ENCODE measurements around the gene SLC39A5.

The SLC39A5 gene

DNA sequence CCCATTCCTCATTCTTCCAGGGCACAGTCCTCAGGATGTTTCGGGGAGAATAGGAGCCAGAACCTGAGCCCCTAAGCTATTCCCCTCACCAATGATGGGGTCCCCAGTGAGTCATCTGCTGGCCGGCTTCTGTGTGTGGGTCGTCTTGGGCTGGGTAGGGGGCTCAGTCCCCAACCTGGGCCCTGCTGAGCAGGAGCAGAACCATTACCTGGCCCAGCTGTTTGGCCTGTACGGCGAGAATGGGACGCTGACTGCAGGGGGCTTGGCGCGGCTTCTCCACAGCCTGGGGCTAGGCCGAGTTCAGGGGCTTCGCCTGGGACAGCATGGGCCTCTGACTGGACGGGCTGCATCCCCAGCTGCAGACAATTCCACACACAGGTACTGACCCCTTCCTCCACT is 1.3 kb downstream of the SLC39A5 start:
- H3K27ac ChIP-seq (ENCODE audit: low read length), result no peak overlapping the region
- H3K9me2 ChIP-seq (replicated peaks; ENCODE audit: insufficient read depth, low read length), result no peaks in the 10 kb centered on the region
- no peak overlapping the region for H2AFZ ChIP-seq (ENCODE audit: low read length)
- no peaks in the 10 kb centered on the region for H3K27me3 ChIP-seq (replicated peaks; ENCODE audit: insufficient read depth, low read length)
- H3K4me1 ChIP-seq (ENCODE audit: low read length), result no peaks in the 10 kb centered on the region
- no peak overlapping the region for H3K4me2 ChIP-seq (ENCODE audit: low read depth, low read length)
- no peak overlapping the region for H3K4me3 ChIP-seq (ENCODE audit: low read length)
- TF ChIP-seq EZH2phosphoT487 (IDR thresholded peaks at IDR 0.05; ENCODE audit: low read length) (no peak), EZH2 (optimal IDR thresholded peaks at IDR 0.05; ENCODE audit: low read depth, low read length) (no peak)
- TF ChIP-seq, protein P1, sequence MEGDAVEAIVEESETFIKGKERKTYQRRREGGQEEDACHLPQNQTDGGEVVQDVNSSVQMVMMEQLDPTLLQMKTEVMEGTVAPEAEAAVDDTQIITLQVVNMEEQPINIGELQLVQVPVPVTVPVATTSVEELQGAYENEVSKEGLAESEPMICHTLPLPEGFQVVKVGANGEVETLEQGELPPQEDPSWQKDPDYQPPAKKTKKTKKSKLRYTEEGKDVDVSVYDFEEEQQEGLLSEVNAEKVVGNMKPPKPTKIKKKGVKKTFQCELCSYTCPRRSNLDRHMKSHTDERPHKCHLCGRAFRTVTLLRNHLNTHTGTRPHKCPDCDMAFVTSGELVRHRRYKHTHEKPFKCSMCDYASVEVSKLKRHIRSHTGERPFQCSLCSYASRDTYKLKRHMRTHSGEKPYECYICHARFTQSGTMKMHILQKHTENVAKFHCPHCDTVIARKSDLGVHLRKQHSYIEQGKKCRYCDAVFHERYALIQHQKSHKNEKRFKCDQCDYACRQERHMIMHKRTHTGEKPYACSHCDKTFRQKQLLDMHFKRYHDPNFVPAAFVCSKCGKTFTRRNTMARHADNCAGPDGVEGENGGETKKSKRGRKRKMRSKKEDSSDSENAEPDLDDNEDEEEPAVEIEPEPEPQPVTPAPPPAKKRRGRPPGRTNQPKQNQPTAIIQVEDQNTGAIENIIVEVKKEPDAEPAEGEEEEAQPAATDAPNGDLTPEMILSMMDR (IDR thresholded peaks at IDR 0.05; ENCODE audit: low read length), result no peak
- no peaks in the 10 kb centered on the region for H3K9me3 ChIP-seq (replicated peaks; ENCODE audit: insufficient read depth, low read length)
- H4K20me1 ChIP-seq (ENCODE audit: insufficient read depth, low read length), result no peaks in the 10 kb centered on the region
- no peaks in the 10 kb centered on the region; the same call in 1 of the 2 replicates for H3F3A ChIP-seq (ENCODE audit: insufficient read depth, low read length)
- H3K9ac ChIP-seq (ENCODE audit: low read length), result no peak overlapping the region
- H3K79me2 ChIP-seq (ENCODE audit: low read length), result no peaks in the 10 kb centered on the region
- no peak for DNase-seq
- H3K36me3 ChIP-seq (replicated peaks; ENCODE audit: insufficient read depth, low read length), result no peaks in the 10 kb centered on the region

DNA sequence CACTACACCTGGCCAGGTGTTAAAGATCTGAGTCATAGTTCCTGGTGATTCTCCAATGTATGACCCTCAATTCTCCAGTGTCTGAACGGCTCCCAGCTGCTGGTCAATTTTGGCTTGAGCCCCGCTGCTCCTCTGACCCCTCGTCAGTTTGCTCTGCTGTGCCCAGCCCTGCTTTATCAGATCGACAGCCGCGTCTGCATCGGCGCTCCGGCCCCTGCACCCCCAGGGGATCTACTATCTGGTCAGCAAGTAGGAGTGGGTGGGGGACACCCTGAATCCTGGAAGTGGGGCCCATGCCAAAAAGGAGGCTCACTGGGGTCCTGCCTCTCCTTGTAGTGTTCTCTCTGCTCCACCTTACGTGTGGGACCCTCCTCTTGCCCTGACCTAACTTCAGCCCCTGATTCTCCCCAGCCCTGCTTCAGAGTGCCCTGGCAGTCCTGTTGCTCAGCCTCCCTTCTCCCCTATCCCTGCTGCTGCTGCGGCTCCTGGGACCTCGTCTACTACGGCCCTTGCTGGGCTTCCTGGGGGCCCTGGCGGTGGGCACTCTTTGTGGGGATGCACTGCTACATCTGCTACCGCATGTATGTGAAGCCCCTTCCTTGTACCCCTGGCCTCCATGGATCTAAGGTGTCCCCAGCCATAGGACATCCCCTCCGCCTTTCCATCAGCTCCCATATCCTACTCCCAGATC is 5.0 kb downstream of the SLC39A5 start:
- Histone ChIP-seq H3K36me3 (replicated peaks; ENCODE audit: insufficient read depth, low read length) (no peaks in the 10 kb centered on the region), H3K9ac (ENCODE audit: low read length) (no peak overlapping the region), H3K4me2 (ENCODE audit: low read depth, low read length) (no peak overlapping the region), H3K4me1 (ENCODE audit: low read length) (no peaks in the 10 kb centered on the region), H3K9me3 (replicated peaks; ENCODE audit: insufficient read depth, low read length) (no peaks in the 10 kb centered on the region), H3F3A (ENCODE audit: insufficient read depth, low read length) (no peaks in the 10 kb centered on the region; the same call in 1 of the 2 replicates), H4K20me1 (ENCODE audit: insufficient read depth, low read length) (no peaks in the 10 kb centered on the region), H3K4me3 (ENCODE audit: low read length) (no peak overlapping the region), H3K27ac (ENCODE audit: low read length) (no peak overlapping the region), H2AFZ (ENCODE audit: low read length) (no peak overlapping the region), H3K9me2 (replicated peaks; ENCODE audit: insufficient read depth, low read length) (no peaks in the 10 kb centered on the region), H3K27me3 (replicated peaks; ENCODE audit: insufficient read depth, low read length) (no peaks in the 10 kb centered on the region), H3K79me2 (ENCODE audit: low read length) (no peaks in the 10 kb centered on the region)
- no peak for TF ChIP-seq EZH2phosphoT487 (IDR thresholded peaks at IDR 0.05; ENCODE audit: low read length)
- TF ChIP-seq EZH2 (optimal IDR thresholded peaks at IDR 0.05; ENCODE audit: low read depth, low read length), result no peak
- TF ChIP-seq, protein P1 (IDR thresholded peaks at IDR 0.05; ENCODE audit: low read length), result no peak
- no peak for DNase-seq

DNA sequence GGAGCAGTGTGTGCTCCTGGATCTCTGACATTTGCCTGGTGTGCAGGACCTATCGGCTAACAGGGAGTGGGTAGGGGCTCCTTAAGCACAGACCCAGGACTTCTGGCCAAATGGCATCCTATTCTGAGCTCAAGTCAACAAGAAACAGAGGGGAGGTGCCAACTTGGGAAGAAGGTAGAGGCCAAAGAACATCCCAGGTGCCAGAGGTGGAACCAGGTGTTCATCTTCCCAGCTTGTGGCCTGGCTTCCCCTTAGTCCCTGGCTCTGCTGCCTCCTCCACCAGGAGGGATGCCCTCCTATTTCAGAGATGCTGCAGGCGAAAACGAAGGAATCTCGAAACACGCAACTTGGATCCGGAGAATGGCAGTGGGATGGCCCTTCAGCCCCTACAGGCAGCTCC is 6.2 kb downstream of the SLC39A5 start:
- H3K27ac ChIP-seq (ENCODE audit: low read length), result no peak overlapping the region
- DNase-seq, result no peak
- H2AFZ ChIP-seq (ENCODE audit: low read length), result no peak overlapping the region
- H3K9ac ChIP-seq (ENCODE audit: low read length), result no peak overlapping the region
- H3K4me3 ChIP-seq (ENCODE audit: low read length), result no peak overlapping the region
- H3F3A ChIP-seq (ENCODE audit: insufficient read depth, low read length), result no peaks in the 10 kb centered on the region
- H4K20me1 ChIP-seq (ENCODE audit: insufficient read depth, low read length), result no peaks in the 10 kb centered on the region
- no peak overlapping the region for H3K4me2 ChIP-seq (ENCODE audit: low read depth, low read length)
- H3K9me3 ChIP-seq (replicated peaks; ENCODE audit: insufficient read depth, low read length), result no peaks in the 10 kb centered on the region
- TF ChIP-seq, protein P1 (IDR thresholded peaks at IDR 0.05; ENCODE audit: low read length), result no peak
- TF ChIP-seq EZH2 (optimal IDR thresholded peaks at IDR 0.05; ENCODE audit: low read depth, low read length), result no peak
- TF ChIP-seq EZH2phosphoT487 (IDR thresholded peaks at IDR 0.05; ENCODE audit: low read length), result no peak
- no peaks in the 10 kb centered on the region for H3K79me2 ChIP-seq (ENCODE audit: low read length)
- H3K4me1 ChIP-seq (ENCODE audit: low read length), result no peaks in the 10 kb centered on the region
- no peaks in the 10 kb centered on the region for H3K9me2 ChIP-seq (replicated peaks; ENCODE audit: insufficient read depth, low read length)
- no peaks in the 10 kb centered on the region for H3K27me3 ChIP-seq (replicated peaks; ENCODE audit: insufficient read depth, low read length)
- no peaks in the 10 kb centered on the region for H3K36me3 ChIP-seq (replicated peaks; ENCODE audit: insufficient read depth, low read length)
